GF-D8 (cell line): Measurements from ENCODE around the gene PSMD13.

ENCODE experiments used
- DNase-seq: peaks from one replicate; lab custom pipeline; 2025; lab: John Stamatoyannopoulos, UW

Gene PSMD13

GRCh38 chr11:204587-205109, 32.1 kb upstream of the PSMD13 start:
- no peak for DNase-seq

GRCh38 chr11:205221-206001, 31.4 kb upstream of the PSMD13 start:
- DNase-seq, result no peak

- no peak for DNase-seq
Observed at GRCh38 chr11:206002-206384, 30.8 kb upstream of the PSMD13 start.

GRCh38 chr11:206526-207207, 30.1 kb upstream of the PSMD13 start:
- DNase-seq, result no peak

- peak; percentile 85 for DNase-seq
Observed at GRCh38 chr11:207208-207862, 29.4 kb upstream of the PSMD13 start, which contains the start of the genes BET1L and RIC8A. Gene BET1L (minus strand): TSS chr11:207399. CDS start chr11:207321, 78 bp downstream. Gene RIC8A (plus strand): TSS chr11:207708. CDS start chr11:208855, 1,147 bp downstream.

- DNase-seq, result no peak
Observed at GRCh38 chr11:207863-208180, 29.0 kb upstream of the PSMD13 start.

GRCh38 chr11:208181-208916, 28.4 kb upstream of the PSMD13 start:
- peak; percentile 6 for DNase-seq

- DNase-seq, result no peak
Observed at GRCh38 chr11:208917-209260, 27.9 kb upstream of the PSMD13 start.

GRCh38 chr11:209275-210121, 27.3 kb upstream of the PSMD13 start:
- no peak for DNase-seq

- no peak for DNase-seq
Observed at GRCh38 chr11:210122-210802, 26.5 kb upstream of the PSMD13 start.

- DNase-seq, result no peak
Observed at GRCh38 chr11:210803-211180, 26.0 kb upstream of the PSMD13 start.

GRCh38 chr11:211295-211694, 25.5 kb upstream of the PSMD13 start:
- DNase-seq, result no peak

GRCh38 chr11:211741-212140, 25.0 kb upstream of the PSMD13 start:
- no peak for DNase-seq

GRCh38 chr11:212150-213100, 24.4 kb upstream of the PSMD13 start:
- DNase-seq, result no peak

- no peak for DNase-seq
Observed at GRCh38 chr11:213111-213510, 23.7 kb upstream of the PSMD13 start.

GRCh38 chr11:214083-214482, 22.7 kb upstream of the PSMD13 start:
- no peak for DNase-seq

GRCh38 chr11:215581-216037, 21.2 kb upstream of the PSMD13 start:
- peak; percentile 2 for DNase-seq

- DNase-seq, result no peak
Observed at GRCh38 chr11:216081-216974, 20.4 kb upstream of the PSMD13 start.
